Neutrophil (primary cell): ENCODE results near the gene SMIM20.
"Not testable (repeated sequence)": the region's sequence is repeated elsewhere in the genome, so short reads cannot be mapped to it uniquely, and the experiment has no call there.

Source experiments
- H3K27ac ChIP-seq: fragments of 200-600 bp; sonication (generic); 2 replicates; pipeline ENCODE4 v1.5.1; 2016; ENCODE audit warnings: mild to moderate bottlenecking, moderate library complexity
- H3K27me3 ChIP-seq: fragments of 200-600 bp; sonication (generic); 2 replicates; pipeline ENCODE4 v1.6.0; 2016; ENCODE audit warnings: mild to moderate bottlenecking
- H3K36me3 ChIP-seq: fragments of 200-600 bp; sonication (generic); 2 replicates; pipeline ENCODE4 v1.5.1; 2017
- H3K4me1 ChIP-seq, 2 experiments: fragments of 200-600 bp in 1 of 2; sonication (generic) in 1 of 2; 1 replicate in 1 of 2; 2 replicates in 1 of 2; pipeline versions ENCODE4 v1.5.1 to v1.6.1; 2013 to 2016; ENCODE audit warnings: low read depth in 1 of 2, low read length in 1 of 2, mild to moderate bottlenecking in 1 of 2, moderate library complexity in 1 of 2; ENCODE audit not compliant: control insufficient read depth in 1 of 2, insufficient read depth in 1 of 2
- H3K4me3 ChIP-seq, 2 experiments: fragments of 200-600 bp in 1 of 2; sonication (generic) in 1 of 2; 1 replicate in 1 of 2; 2 replicates in 1 of 2; pipeline ENCODE4 v1.5.1; 2013 to 2016; ENCODE audit warnings: low read depth in 1 of 2, low read length in 1 of 2, mild to moderate bottlenecking in 1 of 2, moderate library complexity in 1 of 2
- H3K9me3 ChIP-seq: fragments of 200-600 bp; sonication (generic); 2 replicates; pipeline ENCODE4 v1.5.1; 2016
- TF ChIP-seq, protein P1 (sequence below): fragments of 200-600 bp; sonication (generic); IDR thresholded peaks from 2 replicates; pipeline ENCODE4 v1.5.1; 2016; ENCODE audit warnings: antibody characterized with exemption

The SMIM20 gene

DNA sequence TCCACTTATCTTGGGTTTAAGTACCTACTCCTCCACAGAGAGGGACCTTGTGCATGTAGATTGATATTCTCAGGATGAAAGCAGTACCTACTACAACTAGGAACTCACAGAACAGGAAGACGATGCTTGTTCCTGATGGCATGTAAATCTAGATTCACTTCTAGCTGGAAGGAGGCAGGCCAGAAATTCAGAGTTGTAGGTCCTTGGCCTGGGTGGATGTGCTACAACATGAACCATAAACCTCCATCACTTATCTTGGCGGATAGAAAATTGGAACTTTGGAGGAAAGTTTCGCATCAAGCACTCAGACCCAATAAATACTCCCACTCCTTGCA lies 9.3 kb upstream of the SMIM20 start:
- Histone ChIP-seq H3K4me1 (no peaks in the 10 kb centered on the region), H3K9me3 (no peaks in the 10 kb centered on the region), H3K4me3 (no peak overlapping the region), H3K36me3 (no peaks in the 10 kb centered on the region), H3K27ac (no peak overlapping the region), H3K27me3 (peaks cover 18% of the 10 kb centered on the region)
- TF ChIP-seq, protein P1, sequence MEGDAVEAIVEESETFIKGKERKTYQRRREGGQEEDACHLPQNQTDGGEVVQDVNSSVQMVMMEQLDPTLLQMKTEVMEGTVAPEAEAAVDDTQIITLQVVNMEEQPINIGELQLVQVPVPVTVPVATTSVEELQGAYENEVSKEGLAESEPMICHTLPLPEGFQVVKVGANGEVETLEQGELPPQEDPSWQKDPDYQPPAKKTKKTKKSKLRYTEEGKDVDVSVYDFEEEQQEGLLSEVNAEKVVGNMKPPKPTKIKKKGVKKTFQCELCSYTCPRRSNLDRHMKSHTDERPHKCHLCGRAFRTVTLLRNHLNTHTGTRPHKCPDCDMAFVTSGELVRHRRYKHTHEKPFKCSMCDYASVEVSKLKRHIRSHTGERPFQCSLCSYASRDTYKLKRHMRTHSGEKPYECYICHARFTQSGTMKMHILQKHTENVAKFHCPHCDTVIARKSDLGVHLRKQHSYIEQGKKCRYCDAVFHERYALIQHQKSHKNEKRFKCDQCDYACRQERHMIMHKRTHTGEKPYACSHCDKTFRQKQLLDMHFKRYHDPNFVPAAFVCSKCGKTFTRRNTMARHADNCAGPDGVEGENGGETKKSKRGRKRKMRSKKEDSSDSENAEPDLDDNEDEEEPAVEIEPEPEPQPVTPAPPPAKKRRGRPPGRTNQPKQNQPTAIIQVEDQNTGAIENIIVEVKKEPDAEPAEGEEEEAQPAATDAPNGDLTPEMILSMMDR: no peak

DNA sequence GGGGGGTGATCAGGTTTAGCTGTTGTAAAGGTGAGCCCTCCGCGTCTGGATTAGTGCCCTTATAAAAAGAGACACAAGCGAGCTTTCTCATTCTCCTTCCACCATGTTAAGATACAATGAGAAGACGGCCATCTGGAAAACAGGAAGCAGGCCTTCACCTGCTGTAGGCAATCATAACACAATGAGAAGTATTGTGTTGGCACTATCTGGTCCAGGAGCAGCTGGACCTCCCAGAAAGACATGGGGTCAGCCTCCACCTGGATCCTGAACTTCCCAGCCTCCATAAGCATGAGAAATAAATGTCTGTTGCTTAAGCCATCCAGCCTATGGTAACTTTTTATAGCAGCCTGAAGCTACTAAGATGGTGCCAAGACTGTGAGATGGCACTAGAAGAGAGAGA lies 8.6 kb upstream of the SMIM20 start:
- no peaks in the 10 kb centered on the region for H3K4me1 ChIP-seq

DNA sequence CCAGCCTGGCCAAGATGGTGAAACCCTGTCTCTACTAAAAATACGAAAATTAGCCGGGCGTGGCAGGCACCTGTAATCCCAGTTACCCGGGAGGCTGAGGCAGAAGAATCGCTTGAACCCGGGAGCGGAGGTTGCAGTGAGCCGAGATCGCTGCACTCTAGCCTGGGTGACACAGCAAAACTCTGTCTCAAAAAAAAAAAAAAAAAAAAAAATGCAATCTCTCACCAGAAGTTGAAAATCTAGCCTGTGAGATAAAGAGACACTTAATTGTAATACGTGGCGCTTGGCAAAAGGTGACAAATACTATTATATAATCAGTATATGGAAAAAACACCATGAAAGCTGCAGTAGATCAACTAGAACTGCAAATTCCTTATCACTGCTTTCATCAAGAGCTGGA lies 7.9 kb upstream of the SMIM20 start:
- not testable (repeated sequence) for H3K4me3 ChIP-seq, H3K4me1 ChIP-seq, H3K36me3 ChIP-seq, H3K9me3 ChIP-seq, H3K27ac ChIP-seq
- peaks cover 32% of the 10 kb centered on the region for H3K27me3 ChIP-seq

More for the DNA sequence above, 8.6 kb upstream of the SMIM20 start:
- no peaks in the 10 kb centered on the region for H3K36me3 ChIP-seq
- no peaks in the 10 kb centered on the region for H3K9me3 ChIP-seq
- TF ChIP-seq, protein P1: no peak
- H3K4me3 ChIP-seq: no peak overlapping the region
- H3K27ac ChIP-seq: no peak overlapping the region
- H3K27me3 ChIP-seq: peaks cover 25% of the 10 kb centered on the region

DNA sequence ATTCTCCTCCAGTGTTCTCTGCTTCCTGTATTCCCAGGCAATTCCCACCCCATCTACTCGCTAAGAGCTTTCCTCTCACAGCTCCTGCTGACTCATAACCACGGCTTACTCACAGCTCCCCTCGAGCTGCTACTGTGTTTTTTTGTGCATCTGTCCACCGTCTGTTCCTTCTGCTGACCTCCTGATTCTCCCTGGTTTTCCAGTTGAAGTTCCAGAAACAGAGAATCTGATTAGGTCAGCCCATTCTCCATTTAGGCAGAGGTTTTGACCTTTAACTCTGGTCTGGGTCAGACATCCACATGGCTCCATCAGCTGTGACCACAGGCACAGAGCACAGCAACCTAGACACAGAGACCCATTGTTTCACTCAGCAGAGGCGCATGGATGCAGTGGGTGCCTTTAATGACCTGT lies 5.5 kb upstream of the SMIM20 start:
- H3K36me3 ChIP-seq: no peaks in the 10 kb centered on the region
- no peaks in the 10 kb centered on the region for H3K9me3 ChIP-seq
- H3K4me3 ChIP-seq: no peak overlapping the region
- peaks cover 5 to 6% of the 10 kb centered on the region in 2 experiments for H3K4me1 ChIP-seq
- no peak overlapping the region for H3K27ac ChIP-seq
- H3K27me3 ChIP-seq: peaks cover 36% of the 10 kb centered on the region
- TF ChIP-seq, protein P1: no peak

DNA sequence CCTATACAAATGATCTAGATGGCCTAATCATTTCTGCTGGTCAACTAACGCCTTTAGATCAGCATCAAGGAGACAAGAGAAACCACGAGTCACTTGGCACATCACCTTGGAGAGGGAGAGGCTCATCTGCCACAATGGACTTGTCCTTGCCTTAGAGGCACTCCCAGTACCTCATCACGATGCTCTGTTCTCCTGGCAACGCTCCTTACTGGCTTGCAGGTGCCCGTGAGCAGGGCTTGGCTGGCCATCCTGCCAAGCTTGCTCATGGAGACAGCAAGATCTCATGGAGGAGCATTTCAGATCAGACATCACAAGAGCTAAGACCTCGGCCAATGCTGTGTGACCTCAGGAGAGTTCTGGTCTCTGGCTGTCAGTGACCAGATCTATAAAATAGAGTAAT lies 2.7 kb upstream of the SMIM20 start:
- TF ChIP-seq, protein P1: no peak
- no peaks in the 10 kb centered on the region for H3K36me3 ChIP-seq
- H3K4me3 ChIP-seq: no peak overlapping the region
- H3K9me3 ChIP-seq: no peaks in the 10 kb centered on the region
- no peak overlapping the region for H3K27ac ChIP-seq
- peaks cover 14 to 16% of the 10 kb centered on the region in 2 experiments for H3K4me1 ChIP-seq
- H3K27me3 ChIP-seq: peaks cover 36% of the 10 kb centered on the region

DNA sequence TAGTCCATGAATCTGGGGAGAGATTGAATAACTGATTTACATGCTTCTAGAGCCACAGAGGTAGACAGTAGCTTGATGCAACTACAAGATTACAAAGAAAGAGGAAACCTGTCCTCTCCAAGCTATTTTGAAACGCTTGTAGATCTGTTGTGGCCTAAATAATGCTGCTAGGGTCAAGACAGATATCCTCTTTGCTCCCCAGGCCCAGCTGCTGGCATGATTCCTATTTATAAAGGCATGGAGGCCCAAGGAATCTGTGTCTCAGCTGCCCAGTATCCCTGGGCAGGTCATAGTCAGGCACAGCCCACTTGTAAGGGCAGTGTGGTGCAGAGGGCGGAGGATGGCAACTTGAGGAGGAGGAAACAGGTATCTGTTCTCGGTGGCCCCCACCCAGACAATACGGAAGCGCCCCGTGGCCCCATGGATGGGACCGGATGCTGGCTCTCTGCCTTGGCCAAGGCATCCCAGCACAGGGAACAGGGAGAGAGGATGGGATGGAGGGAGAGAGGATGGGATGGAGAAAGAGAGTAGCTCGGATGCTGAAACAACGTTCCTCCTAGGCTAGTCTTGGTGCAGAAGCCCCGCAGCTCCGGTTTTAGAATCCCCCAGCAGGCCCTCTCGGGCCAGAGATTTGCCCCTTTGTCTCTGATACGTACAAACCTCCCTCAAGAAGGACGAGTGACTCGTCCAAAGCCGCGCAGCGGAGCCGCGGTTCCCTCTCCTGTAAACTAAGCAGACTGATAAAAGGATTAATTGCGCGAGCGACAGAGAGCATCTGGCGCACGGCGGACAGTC lies 767 bp upstream of the SMIM20 start:
- Histone ChIP-seq H3K9me3 (no peaks in the 10 kb centered on the region), H3K4me3 (peak overlapping the region; percentile 87 to 89), H3K36me3 (no peaks in the 10 kb centered on the region), H3K27ac (peak overlapping the region; percentile 89), H3K4me1 (peaks cover 14 to 16% of the 10 kb centered on the region in 2 experiments), H3K27me3 (peaks cover 33% of the 10 kb centered on the region)
- TF ChIP-seq, protein P1: no peak
